Right atrium auricular region (tissue), 2 donors: ENCODE results near the gene TXNDC5. TPM values are rescaled to one million over a fixed set of nuclear protein-coding genes. Genes with fewer than 3 reads are reported as not detected.

ENCODE experiments used
- DNase-seq: peaks from one replicate; pipeline ENCODE4 v3.0.0-alpha.2; 2019; ENCODE audit warnings: low spot score
- H3K27ac ChIP-seq, 2 donors: fragments of 200-600 bp; sonication (generic); 1 replicate in 1 of 2; 2 replicates in 1 of 2; pipeline ENCODE4 v1.5.1; 2016 to 2019
- H3K27me3 ChIP-seq, 2 donors: fragments of 200-600 bp; sonication (generic); one replicate each; pipeline versions ENCODE4 v1.5.1 to v1.6.0; 2017 to 2019
- H3K36me3 ChIP-seq: fragments of 200-600 bp; sonication (generic); one replicate; pipeline ENCODE4 v1.5.1; 2016
- H3K4me1 ChIP-seq, 2 donors: fragments of 200-600 bp; sonication (generic); one replicate each; pipeline versions ENCODE4 v1.5.1 to v1.6.0; 2017 to 2019
- H3K4me3 ChIP-seq, 2 donors: fragments of 200-600 bp; sonication (generic); 1 replicate in 1 of 2; 2 replicates in 1 of 2; pipeline ENCODE4 v1.5.1; 2017 to 2019; ENCODE audit warnings: mild to moderate bottlenecking in 1 of 2, moderate library complexity in 1 of 2
- H3K9me3 ChIP-seq, 2 donors: fragments of 200-600 bp; sonication (generic); one replicate each; pipeline ENCODE4 v1.5.1; 2019
- total RNA-seq, 2 donors: library from RNA; depleted of rRNA; stranded (reverse); fragments of >200 nt; gene quantifications; one replicate each; pipeline ENCODE4 v1.1.0, GENCODE V29; 2016
- TF ChIP-seq, protein P1 (sequence below), 2 donors: fragments of 200-600 bp; sonication (generic); IDR thresholded peaks; one replicate each; pipeline ENCODE4 v1.5.1; 2019; ENCODE audit warnings: antibody characterized with exemption in 2 of 2

The TXNDC5 gene
- total RNA-seq, 2 donors from 2014 or later, result 71.3 to 82.0 TPM

DNA sequence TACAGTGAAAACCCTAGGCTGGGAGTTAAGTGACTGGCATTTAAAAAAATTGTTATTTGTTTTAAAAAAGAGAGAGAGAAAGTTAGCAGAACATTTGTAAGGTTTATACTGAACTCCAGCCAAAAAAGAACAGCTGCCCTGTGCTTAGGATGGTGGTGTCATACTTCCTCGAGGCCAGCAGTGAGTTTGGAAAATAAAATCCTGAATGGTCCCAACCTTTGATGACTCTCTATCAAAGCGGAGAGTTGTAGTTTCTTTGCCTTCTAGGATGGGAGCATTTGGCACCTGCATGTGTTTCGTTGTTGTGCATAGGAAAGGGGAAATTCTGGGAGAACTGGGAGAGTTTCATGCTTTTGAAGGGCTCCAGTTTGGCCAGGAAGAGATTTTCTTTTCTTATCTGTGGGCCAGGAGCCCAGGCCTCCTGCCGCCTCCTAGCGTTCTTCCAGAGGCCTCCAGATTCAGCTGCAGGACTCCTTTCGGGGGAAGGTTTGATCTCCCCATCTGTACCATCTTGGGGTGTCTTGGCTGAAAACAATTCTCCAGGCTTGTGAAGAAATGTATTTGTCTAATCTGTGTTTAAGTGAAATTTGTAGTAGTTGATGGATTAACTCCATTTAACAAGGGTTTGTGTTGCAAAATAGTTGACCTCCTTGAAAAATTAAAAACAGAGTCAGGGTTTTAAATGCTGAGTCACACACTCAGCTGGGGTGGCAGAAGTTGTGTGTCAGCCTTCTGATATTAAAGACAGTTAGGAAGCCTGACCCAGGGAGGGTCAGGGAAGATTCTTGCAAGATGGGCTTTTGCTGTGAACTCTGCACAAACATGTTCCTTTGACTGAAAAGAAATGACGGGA lies 63.4 kb downstream of the TXNDC5 start:
- H3K27me3 ChIP-seq, result no peaks in the 10 kb centered on the region
- DNase-seq, result no peak
- peak overlapping the region in 1 of 2 donors; percentile 29 for H3K27ac ChIP-seq
- no peaks in the 10 kb centered on the region for H3K36me3 ChIP-seq
- H3K4me3 ChIP-seq, result no peak overlapping the region
- peaks cover 0 to 21% of the 10 kb centered on the region in 2 donors for H3K9me3 ChIP-seq
- H3K4me1 ChIP-seq, result no peaks in the 10 kb centered on the region
- TF ChIP-seq, protein P1, sequence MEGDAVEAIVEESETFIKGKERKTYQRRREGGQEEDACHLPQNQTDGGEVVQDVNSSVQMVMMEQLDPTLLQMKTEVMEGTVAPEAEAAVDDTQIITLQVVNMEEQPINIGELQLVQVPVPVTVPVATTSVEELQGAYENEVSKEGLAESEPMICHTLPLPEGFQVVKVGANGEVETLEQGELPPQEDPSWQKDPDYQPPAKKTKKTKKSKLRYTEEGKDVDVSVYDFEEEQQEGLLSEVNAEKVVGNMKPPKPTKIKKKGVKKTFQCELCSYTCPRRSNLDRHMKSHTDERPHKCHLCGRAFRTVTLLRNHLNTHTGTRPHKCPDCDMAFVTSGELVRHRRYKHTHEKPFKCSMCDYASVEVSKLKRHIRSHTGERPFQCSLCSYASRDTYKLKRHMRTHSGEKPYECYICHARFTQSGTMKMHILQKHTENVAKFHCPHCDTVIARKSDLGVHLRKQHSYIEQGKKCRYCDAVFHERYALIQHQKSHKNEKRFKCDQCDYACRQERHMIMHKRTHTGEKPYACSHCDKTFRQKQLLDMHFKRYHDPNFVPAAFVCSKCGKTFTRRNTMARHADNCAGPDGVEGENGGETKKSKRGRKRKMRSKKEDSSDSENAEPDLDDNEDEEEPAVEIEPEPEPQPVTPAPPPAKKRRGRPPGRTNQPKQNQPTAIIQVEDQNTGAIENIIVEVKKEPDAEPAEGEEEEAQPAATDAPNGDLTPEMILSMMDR (IDR thresholded peaks at IDR 0.05), result peak in 1 of 2 donors; percentile 36

DNA sequence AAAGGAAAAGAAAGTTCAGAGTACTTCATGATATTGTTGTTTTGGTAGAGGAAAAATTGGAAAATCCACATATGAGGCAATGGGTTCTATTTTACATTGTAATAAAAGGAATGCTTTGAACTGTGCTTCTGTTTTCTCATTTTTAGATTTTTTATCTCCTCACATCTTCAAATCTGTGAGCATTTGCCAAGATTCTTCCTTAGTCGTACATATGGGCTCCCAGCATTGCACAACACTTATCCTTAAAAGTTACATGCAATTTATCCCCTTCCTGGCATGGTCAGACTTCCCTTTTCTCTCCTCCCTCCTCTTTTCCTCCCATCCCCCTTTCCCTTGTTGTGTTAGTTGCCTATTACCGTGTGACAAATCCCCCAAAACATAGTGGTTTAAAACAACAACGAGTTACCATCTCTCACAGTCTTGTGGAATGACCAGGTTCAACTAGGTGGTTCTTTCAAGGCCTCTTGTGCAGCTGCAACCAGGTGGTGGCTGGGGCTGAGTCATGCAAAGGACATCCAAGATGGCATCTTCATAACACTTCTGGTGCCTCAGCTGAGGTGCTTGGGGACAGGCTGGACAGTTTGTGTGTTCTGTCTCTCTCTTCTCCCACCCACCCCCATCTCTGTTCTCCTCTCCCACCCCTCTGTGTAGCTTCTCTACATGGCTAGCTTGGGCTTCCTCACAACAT lies 68.7 kb downstream of the TXNDC5 start:
- Histone ChIP-seq H3K36me3 (no peaks in the 10 kb centered on the region), H3K27ac (no peak overlapping the region), H3K4me3 (no peak overlapping the region), H3K9me3 (peaks cover 0 to 5% of the 10 kb centered on the region in 2 donors), H3K27me3 (no peaks in the 10 kb centered on the region), H3K4me1 (no peaks in the 10 kb centered on the region)
- no peak for DNase-seq
- TF ChIP-seq, protein P1 (IDR thresholded peaks at IDR 0.05), result no peak

DNA sequence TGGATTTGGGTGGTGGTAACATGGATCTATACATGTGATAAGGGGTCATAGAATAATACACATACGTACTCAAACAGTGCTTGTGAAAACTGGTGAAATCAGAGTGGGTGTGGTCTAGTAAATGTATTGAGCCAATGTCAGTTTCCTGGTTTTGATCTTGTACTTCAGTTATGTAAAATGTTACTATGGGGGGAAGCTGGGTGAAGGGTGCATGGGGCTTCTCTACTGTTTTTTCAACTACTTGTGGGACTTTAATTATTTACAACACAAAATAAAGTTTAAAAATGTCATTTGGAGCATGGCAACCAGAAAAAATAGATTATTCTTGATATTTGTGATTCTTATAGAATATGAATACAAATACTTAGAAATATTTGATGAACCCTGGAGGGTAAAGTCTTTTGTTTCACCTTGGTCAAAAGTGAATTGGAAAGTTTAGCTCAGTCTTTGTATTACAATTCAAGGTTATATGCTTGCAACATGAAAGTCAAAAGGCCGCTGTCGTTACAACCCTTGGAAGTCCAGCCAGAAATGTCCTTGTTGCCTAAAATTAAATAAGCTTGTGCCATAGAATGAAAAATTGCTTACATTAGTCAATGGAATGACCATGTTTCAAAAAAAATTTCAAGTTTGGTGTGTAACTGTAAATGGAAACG lies 74.1 kb downstream of the TXNDC5 start:
- no peak overlapping the region for H3K4me3 ChIP-seq
- H3K9me3 ChIP-seq, result no peaks in the 10 kb centered on the region
- no peak overlapping the region for H3K27ac ChIP-seq
- no peaks in the 10 kb centered on the region for H3K36me3 ChIP-seq
- H3K27me3 ChIP-seq, result no peaks in the 10 kb centered on the region
- H3K4me1 ChIP-seq, result no peaks in the 10 kb centered on the region
- DNase-seq, result no peak
- TF ChIP-seq, protein P1 (IDR thresholded peaks at IDR 0.05), result no peak

DNA sequence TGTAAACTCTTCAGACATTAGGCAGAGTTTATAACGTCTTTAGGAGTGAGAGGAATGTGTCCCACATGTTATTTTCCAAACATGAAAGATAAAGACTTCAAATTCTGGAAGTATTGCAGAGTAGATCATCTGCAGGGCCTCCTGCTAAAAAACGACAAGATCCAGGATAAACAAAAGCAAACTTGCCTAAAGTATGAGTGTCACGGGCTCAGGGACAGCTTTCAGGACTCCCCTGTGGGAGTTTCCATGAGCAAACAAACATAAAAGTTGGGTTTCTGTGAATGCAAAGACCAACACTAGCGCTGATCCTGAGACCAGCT lies 76.9 kb downstream of the TXNDC5 start:
- H3K4me3 ChIP-seq, result no peak overlapping the region
- H3K4me1 ChIP-seq, result no peaks in the 10 kb centered on the region
- H3K36me3 ChIP-seq, result no peaks in the 10 kb centered on the region
- TF ChIP-seq, protein P1 (IDR thresholded peaks at IDR 0.05), result no peak
- no peaks in the 10 kb centered on the region for H3K9me3 ChIP-seq
- no peak for DNase-seq
- H3K27ac ChIP-seq, result no peak overlapping the region
- H3K27me3 ChIP-seq, result no peaks in the 10 kb centered on the region

DNA sequence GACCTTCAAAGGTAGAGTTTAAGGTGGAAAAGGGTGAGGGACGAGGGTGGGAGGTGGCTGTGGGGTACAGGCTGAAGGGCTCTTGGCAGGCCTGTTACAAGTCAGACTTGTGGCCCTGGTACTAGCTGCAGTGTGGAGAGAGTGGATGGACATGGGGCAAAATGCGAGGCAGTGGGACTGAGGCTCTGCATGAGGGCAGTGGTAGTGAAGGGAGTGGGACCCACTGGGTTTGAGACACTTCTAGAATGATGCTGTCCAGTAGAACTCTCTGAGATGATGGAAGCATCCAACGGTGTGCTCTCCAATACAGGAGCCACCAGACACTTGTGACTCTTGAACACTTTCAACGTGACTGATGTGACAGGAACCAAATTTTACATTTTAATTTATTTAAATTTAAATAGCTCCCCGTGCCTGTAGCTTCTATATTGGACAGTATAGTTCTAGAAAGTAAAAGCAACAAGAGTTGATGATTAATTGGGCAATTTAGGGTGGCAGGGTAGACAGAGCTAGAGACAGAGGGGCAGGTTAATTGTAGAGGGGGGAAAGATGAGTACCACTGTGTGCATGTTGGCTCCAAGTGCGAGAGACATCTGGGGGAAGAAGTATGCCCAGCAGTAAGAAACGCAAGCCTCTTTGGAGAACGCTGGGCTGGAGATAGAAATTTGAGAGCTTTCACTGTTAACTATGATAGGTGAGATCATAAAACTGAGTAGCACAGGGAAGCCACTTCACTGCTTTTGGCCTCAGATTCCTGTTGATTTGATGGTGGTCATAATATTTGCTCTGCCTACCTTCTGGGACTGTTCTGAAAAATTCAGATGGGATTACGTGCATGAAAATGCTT lies 77.5 kb downstream of the TXNDC5 start:
- no peak for DNase-seq
- Histone ChIP-seq H3K9me3 (no peaks in the 10 kb centered on the region), H3K27me3 (no peaks in the 10 kb centered on the region), H3K27ac (no peak overlapping the region), H3K36me3 (no peaks in the 10 kb centered on the region), H3K4me1 (no peaks in the 10 kb centered on the region), H3K4me3 (no peak overlapping the region)
- TF ChIP-seq, protein P1 (IDR thresholded peaks at IDR 0.05), result no peak
